ENCODE measurements around the gene TAF11L11. TPM values are rescaled to one million over a fixed set of nuclear protein-coding genes. Genes with fewer than 3 reads are reported as not detected.
"Not testable (repeated sequence)": the region's sequence is repeated elsewhere in the genome, so short reads cannot be mapped to it uniquely, and the experiment has no call there.

TAF11L11 gene
- polyA plus RNA-seq, 1 donor (not counting 4 experiments of a cell fraction or from before 2014, with no cell fraction given), result not detected

GRCh38 chr5:17620627-17621026 is 16.6 kb downstream of the TAF11L11 start:
- TF ChIP-seq EZH2 (IDR thresholded peaks at IDR 0.05; ENCODE audit: low read length), result no peak
- TF ChIP-seq, protein P1, sequence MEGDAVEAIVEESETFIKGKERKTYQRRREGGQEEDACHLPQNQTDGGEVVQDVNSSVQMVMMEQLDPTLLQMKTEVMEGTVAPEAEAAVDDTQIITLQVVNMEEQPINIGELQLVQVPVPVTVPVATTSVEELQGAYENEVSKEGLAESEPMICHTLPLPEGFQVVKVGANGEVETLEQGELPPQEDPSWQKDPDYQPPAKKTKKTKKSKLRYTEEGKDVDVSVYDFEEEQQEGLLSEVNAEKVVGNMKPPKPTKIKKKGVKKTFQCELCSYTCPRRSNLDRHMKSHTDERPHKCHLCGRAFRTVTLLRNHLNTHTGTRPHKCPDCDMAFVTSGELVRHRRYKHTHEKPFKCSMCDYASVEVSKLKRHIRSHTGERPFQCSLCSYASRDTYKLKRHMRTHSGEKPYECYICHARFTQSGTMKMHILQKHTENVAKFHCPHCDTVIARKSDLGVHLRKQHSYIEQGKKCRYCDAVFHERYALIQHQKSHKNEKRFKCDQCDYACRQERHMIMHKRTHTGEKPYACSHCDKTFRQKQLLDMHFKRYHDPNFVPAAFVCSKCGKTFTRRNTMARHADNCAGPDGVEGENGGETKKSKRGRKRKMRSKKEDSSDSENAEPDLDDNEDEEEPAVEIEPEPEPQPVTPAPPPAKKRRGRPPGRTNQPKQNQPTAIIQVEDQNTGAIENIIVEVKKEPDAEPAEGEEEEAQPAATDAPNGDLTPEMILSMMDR (optimal IDR thresholded peaks at IDR 0.05 in 1 of 3, IDR thresholded peaks at IDR 0.05 in 1 of 3, conservative IDR thresholded peaks at IDR 0.05 in 1 of 3; ENCODE audit: extremely low read depth in 1 of 3, insufficient read depth in 2 of 3, low read length in 3 of 3), result no peak
- no peaks in the 10 kb centered on the region for H3K9me1 ChIP-seq (ENCODE audit: control insufficient read depth, extremely low read depth, insufficient read depth, low read length)
- FAIRE-seq (no peak), DNase-seq (ENCODE audit: low read depth, low spot score) (no peak)
- no peaks in the 10 kb centered on the region for H3K79me2 ChIP-seq (ENCODE audit: control insufficient read depth, insufficient read depth, low read length)
- H3K27me3 ChIP-seq (ENCODE audit: control insufficient read depth, extremely low read depth, insufficient read depth, low read length), result no peaks in the 10 kb centered on the region
- no peaks in the 10 kb centered on the region for H4K20me1 ChIP-seq (ENCODE audit: control insufficient read depth, extremely low read depth, insufficient read depth, low read length)
- H3K4me3 ChIP-seq (ENCODE audit: control insufficient read depth in 2 of 3, extremely low read depth in 1 of 3, insufficient read depth in 2 of 3, low read depth in 1 of 3, low read length in 3 of 3), result no peak overlapping the region
- no peaks in the 10 kb centered on the region for H3K4me1 ChIP-seq (ENCODE audit: control insufficient read depth, extremely low read depth, insufficient read depth, low read length)
- no peak overlapping the region for H3K9ac ChIP-seq (ENCODE audit: control insufficient read depth, extremely low read depth, insufficient read depth, low read length)
- no peaks in the 10 kb centered on the region for H3K9me3 ChIP-seq (ENCODE audit: control insufficient read depth, low read depth, low read length)
- no peak overlapping the region for H3K27ac ChIP-seq (ENCODE audit: control insufficient read depth, insufficient read depth, low read length)
- H3K36me3 ChIP-seq (ENCODE audit: control insufficient read depth in 2 of 2, extremely low read depth in 1 of 2, insufficient read depth in 2 of 2, low read length in 2 of 2), result no peaks in the 10 kb centered on the region
- dilution Hi-C loops (cut with MboI; ENCODE audit: extremely low pct_ligation_motif_present, low sequenced_read_pairs), result no loop called here
- no peak overlapping the region for H2AFZ ChIP-seq (ENCODE audit: control insufficient read depth, low read length)
- no peak overlapping the region for H3K4me2 ChIP-seq (ENCODE audit: control insufficient read depth, extremely low read depth, insufficient read depth, low read depth, low read length)

DNA sequence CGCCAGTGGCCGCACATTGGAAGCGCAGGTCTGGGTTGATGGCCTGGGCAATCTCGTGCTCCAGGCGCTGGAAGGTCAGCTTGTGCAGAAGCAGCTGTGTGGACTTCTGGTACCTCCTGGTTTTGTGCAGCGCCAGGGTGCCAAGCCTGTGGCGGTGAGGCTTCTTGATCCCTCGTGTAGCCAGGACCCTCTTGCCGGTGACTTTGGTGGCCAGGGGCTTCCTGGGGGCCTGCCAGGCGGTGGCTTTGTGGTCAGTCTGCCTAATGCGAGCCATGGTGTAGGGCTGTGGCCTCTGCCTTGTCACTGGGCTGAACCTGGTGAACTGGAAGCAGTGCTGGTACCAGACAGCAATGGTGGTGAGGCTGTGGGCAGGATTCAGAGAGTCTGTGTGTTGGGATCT is 21.7 kb downstream of the TAF11L11 start:
- no peak for TF ChIP-seq EZH2 (IDR thresholded peaks at IDR 0.05; ENCODE audit: low read length)
- TF ChIP-seq, protein P1 (optimal IDR thresholded peaks at IDR 0.05 in 1 of 3, IDR thresholded peaks at IDR 0.05 in 1 of 3, conservative IDR thresholded peaks at IDR 0.05 in 1 of 3; ENCODE audit: extremely low read depth in 1 of 3, insufficient read depth in 2 of 3, low read length in 3 of 3), result no peak
- Histone ChIP-seq H2AFZ (ENCODE audit: control insufficient read depth, low read length) (no peak overlapping the region), H3K4me3 (ENCODE audit: control insufficient read depth in 2 of 3, extremely low read depth in 1 of 3, insufficient read depth in 2 of 3, low read depth in 1 of 3, low read length in 3 of 3) (no peak overlapping the region), H3K27ac (ENCODE audit: control insufficient read depth, insufficient read depth, low read length) (no peak overlapping the region), H3K27me3 (ENCODE audit: control insufficient read depth, extremely low read depth, insufficient read depth, low read length) (no peaks in the 10 kb centered on the region), H3K4me2 (ENCODE audit: control insufficient read depth, extremely low read depth, insufficient read depth, low read depth, low read length) (no peak overlapping the region), H3K79me2 (ENCODE audit: control insufficient read depth, insufficient read depth, low read length) (no peaks in the 10 kb centered on the region), H4K20me1 (ENCODE audit: control insufficient read depth, extremely low read depth, insufficient read depth, low read length) (no peaks in the 10 kb centered on the region), H3K9me3 (ENCODE audit: control insufficient read depth, low read depth, low read length) (no peaks in the 10 kb centered on the region), H3K9ac (ENCODE audit: control insufficient read depth, extremely low read depth, insufficient read depth, low read length) (no peak overlapping the region), H3K9me1 (ENCODE audit: control insufficient read depth, extremely low read depth, insufficient read depth, low read length) (no peaks in the 10 kb centered on the region), H3K36me3 (ENCODE audit: control insufficient read depth in 2 of 2, extremely low read depth in 1 of 2, insufficient read depth in 2 of 2, low read length in 2 of 2) (no peaks in the 10 kb centered on the region), H3K4me1 (ENCODE audit: control insufficient read depth, extremely low read depth, insufficient read depth, low read length) (no peaks in the 10 kb centered on the region)
- dilution Hi-C loops (cut with MboI; ENCODE audit: extremely low pct_ligation_motif_present, low sequenced_read_pairs), result no loop called here
- FAIRE-seq (no peak), DNase-seq (ENCODE audit: low read depth, low spot score) (no peak)

DNA sequence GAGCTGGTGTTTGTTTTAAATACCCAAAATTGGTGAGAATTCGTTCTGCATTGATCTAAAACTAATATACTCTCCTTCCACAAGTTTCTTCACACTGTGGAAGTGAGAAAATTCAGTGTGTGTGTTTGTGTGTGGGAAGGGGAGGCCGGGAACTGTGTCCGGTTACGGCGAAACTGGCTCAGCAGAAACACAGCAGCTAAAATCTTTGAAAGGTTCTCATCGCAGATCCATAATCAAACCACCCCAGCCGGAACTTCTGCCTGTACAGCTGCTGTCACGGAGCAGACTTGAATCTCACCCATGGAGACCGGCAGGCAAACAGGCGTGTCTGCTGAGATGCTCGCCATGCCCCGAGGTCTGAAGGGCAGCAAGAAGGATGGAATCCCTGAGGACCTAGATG is 27.8 kb downstream of the TAF11L11 start, which contains the start of gene TAF11L13:
Gene TAF11L13, plus strand, starts transcription at position 301 of the 400 bp plus-strand sequence.
- FAIRE-seq; H3K27me3 ChIP-seq (ENCODE audit: control insufficient read depth, extremely low read depth, insufficient read depth, low read length); H4K20me1 ChIP-seq (ENCODE audit: control insufficient read depth, extremely low read depth, insufficient read depth, low read length); dilution Hi-C loops (cut with MboI; ENCODE audit: extremely low pct_ligation_motif_present, low sequenced_read_pairs); H3K9ac ChIP-seq (ENCODE audit: control insufficient read depth, extremely low read depth, insufficient read depth, low read length); H3K36me3 ChIP-seq (ENCODE audit: control insufficient read depth in 2 of 2, extremely low read depth in 1 of 2, insufficient read depth in 2 of 2, low read length in 2 of 2); H2AFZ ChIP-seq (ENCODE audit: control insufficient read depth, low read length); H3K4me2 ChIP-seq (ENCODE audit: control insufficient read depth, extremely low read depth, insufficient read depth, low read depth, low read length); H3K9me1 ChIP-seq (ENCODE audit: control insufficient read depth, extremely low read depth, insufficient read depth, low read length); DNase-seq (ENCODE audit: low read depth, low spot score); H3K9me3 ChIP-seq (ENCODE audit: control insufficient read depth, low read depth, low read length); H3K4me3 ChIP-seq (ENCODE audit: control insufficient read depth in 2 of 3, extremely low read depth in 1 of 3, insufficient read depth in 2 of 3, low read depth in 1 of 3, low read length in 3 of 3); H3K79me2 ChIP-seq (ENCODE audit: control insufficient read depth, insufficient read depth, low read length); H3K4me1 ChIP-seq (ENCODE audit: control insufficient read depth, extremely low read depth, insufficient read depth, low read length); H3K27ac ChIP-seq (ENCODE audit: control insufficient read depth, insufficient read depth, low read length): not testable (repeated sequence)

All from keratinocyte (primary cell).